H9 (cell line): Measurements from ENCODE around the gene TMEM270. TPM values are rescaled to one million over a fixed set of nuclear protein-coding genes. Genes with fewer than 3 reads are reported as not detected.

Experiments used
- DNase-seq: peaks from one replicate; pipeline ENCODE4 v3.0.0-alpha.2; 2017
- H2AFZ ChIP-seq: one replicate; pipeline ENCODE4 v1.6.1; 2013; ENCODE audit warnings: mild to moderate bottlenecking, low read length, control low read depth, moderate library complexity
- H2AK5ac ChIP-seq: 2 replicates; pipeline ENCODE4 v1.6.1; 2013; ENCODE audit warnings: low read length, control low read depth, mixed read lengths; ENCODE audit not compliant: insufficient read length
- H2BK120ac ChIP-seq: one replicate; pipeline ENCODE4 v1.6.1; 2013; ENCODE audit warnings: low read depth, mild to moderate bottlenecking, low read length, control low read depth, inconsistent platforms; ENCODE audit not compliant: poor library complexity, severe bottlenecking
- H2BK12ac ChIP-seq: 2 replicates; pipeline ENCODE4 v1.6.1; 2013; ENCODE audit warnings: low read length, control low read depth, mixed read lengths, low read depth; ENCODE audit not compliant: insufficient read length
- H2BK15ac ChIP-seq: 2 replicates; pipeline ENCODE4 v1.6.1; 2013; ENCODE audit warnings: low read depth, low read length, control low read depth
- H2BK20ac ChIP-seq: one replicate; pipeline ENCODE4 v1.6.1; 2013; ENCODE audit warnings: low read depth, mild to moderate bottlenecking, low read length, control low read depth, inconsistent platforms; ENCODE audit not compliant: poor library complexity, severe bottlenecking
- H2BK5ac ChIP-seq: 2 replicates; pipeline ENCODE4 v1.6.1; 2013; ENCODE audit warnings: low read length, control low read depth, mixed read lengths; ENCODE audit not compliant: insufficient read length
- H3K14ac ChIP-seq: 2 replicates; pipeline ENCODE4 v1.6.1; 2013; ENCODE audit warnings: low read length, control low read depth; ENCODE audit not compliant: insufficient read depth
- H3K18ac ChIP-seq: 2 replicates; pipeline ENCODE4 v1.6.1; 2013; ENCODE audit warnings: low read depth, mild to moderate bottlenecking, mixed read lengths, low read length, control low read depth; ENCODE audit not compliant: insufficient read length
- H3K23ac ChIP-seq: 2 replicates; pipeline ENCODE4 v1.6.1; 2013; ENCODE audit warnings: low read length, control low read depth, mixed read lengths, low read depth; ENCODE audit not compliant: insufficient read length
- H3K23me2 ChIP-seq: 2 replicates; pipeline ENCODE4 v1.6.1; 2013; ENCODE audit warnings: low read depth, mild to moderate bottlenecking, mixed read lengths, low read length, control low read depth; ENCODE audit not compliant: insufficient read length, poor library complexity, severe bottlenecking
- H3K27ac ChIP-seq: 2 replicates; pipeline ENCODE4 v1.5.1; 2013; ENCODE audit warnings: low read length, control low read depth, mixed read lengths, low read depth; ENCODE audit not compliant: insufficient read length
- H3K27me3 ChIP-seq: 2 replicates; pipeline ENCODE4 v1.6.1; 2013; ENCODE audit warnings: low read length, control low read depth, inconsistent platforms; ENCODE audit not compliant: insufficient read depth
- H3K4ac ChIP-seq: 2 replicates; pipeline ENCODE4 v1.6.1; 2013; ENCODE audit warnings: low read depth, mild to moderate bottlenecking, control low read depth, inconsistent platforms, low read length, moderate library complexity
- H3K4me1 ChIP-seq: 2 replicates; pipeline ENCODE4 v1.6.1; 2013; ENCODE audit warnings: low read length, control low read depth, inconsistent platforms; ENCODE audit not compliant: insufficient read depth
- H3K4me2 ChIP-seq: 2 replicates; pipeline ENCODE4 v1.6.1; 2013; ENCODE audit warnings: low read length, control low read depth, mixed read lengths; ENCODE audit not compliant: insufficient read length, insufficient read depth
- H3K56ac ChIP-seq: 2 replicates; pipeline ENCODE4 v1.6.1; 2013; ENCODE audit warnings: low read depth, mild to moderate bottlenecking, mixed read lengths, low read length, control low read depth; ENCODE audit not compliant: insufficient read length
- H3K79me1 ChIP-seq: 2 replicates; pipeline ENCODE4 v1.6.1; 2013; ENCODE audit warnings: low read depth, mild to moderate bottlenecking, moderate library complexity, low read length, control low read depth, inconsistent platforms; ENCODE audit not compliant: insufficient read depth, poor library complexity, severe bottlenecking
- H3K79me2 ChIP-seq: 2 replicates; pipeline ENCODE4 v1.6.1; 2013; ENCODE audit warnings: low read length, control low read depth, inconsistent platforms; ENCODE audit not compliant: insufficient read depth
- H3K9ac ChIP-seq: 2 replicates; pipeline ENCODE4 v1.6.1; 2013; ENCODE audit warnings: low read length, control low read depth, mixed read lengths; ENCODE audit not compliant: insufficient read length; ENCODE audit errors: extremely low read depth
- H3K9me3 ChIP-seq: one replicate; pipeline ENCODE4 v1.6.1; 2013; ENCODE audit warnings: low read depth, low read length, inconsistent platforms; ENCODE audit not compliant: control insufficient read depth
- H3T11ph ChIP-seq: one replicate; pipeline ENCODE4 v1.6.1; 2013; ENCODE audit warnings: mild to moderate bottlenecking, low read length, control low read depth, inconsistent platforms
- H4K20me1 ChIP-seq: one replicate; pipeline ENCODE4 v1.6.1; 2013; ENCODE audit not compliant: control insufficient read depth, insufficient read length, insufficient read depth
- H4K5ac ChIP-seq: 2 replicates; pipeline ENCODE4 v1.6.1; 2013; ENCODE audit warnings: low read depth, mild to moderate bottlenecking, mixed read lengths, low read length, control low read depth; ENCODE audit not compliant: insufficient read length
- H4K8ac ChIP-seq: replicated peaks from 2 replicates; pipeline ENCODE4 v1.6.1; 2013; ENCODE audit warnings: low read length, control low read depth, mixed read lengths, low read depth; ENCODE audit not compliant: insufficient read length
- H4K91ac ChIP-seq: 2 replicates; pipeline ENCODE4 v1.6.1; 2013; ENCODE audit warnings: low read depth, mild to moderate bottlenecking, moderate library complexity, mixed read lengths, low read length, control low read depth; ENCODE audit not compliant: insufficient read length
- H3K27ac Mint-ChIP-seq, 3 experiments: 2 replicates in 2 of 3; 3 replicates in 1 of 3; pipeline ENCODE4 v1.8.0; 2020 to 2021; ENCODE audit warnings: mixed read lengths in 3 of 3, mild to moderate bottlenecking in 1 of 3, moderate library complexity in 1 of 3
- H3K27me3 Mint-ChIP-seq: 2 replicates; pipeline ENCODE4 v1.8.0; 2021; ENCODE audit warnings: low read depth, mild to moderate bottlenecking, moderate library complexity, mixed read lengths
- H3K36me3 Mint-ChIP-seq, 3 experiments: 2 replicates in 2 of 3; 3 replicates in 1 of 3; pipeline ENCODE4 v1.8.0; 2020 to 2021; ENCODE audit warnings: low read depth in 3 of 3, mixed read lengths in 3 of 3; ENCODE audit not compliant: insufficient read depth in 1 of 3
- H3K4me1 Mint-ChIP-seq, 2 experiments: 2 replicates each; pipeline ENCODE4 v1.8.0; 2020; ENCODE audit warnings: mixed read lengths in 2 of 2
- H3K4me3 Mint-ChIP-seq, 2 experiments: 2 replicates in 1 of 2; 3 replicates in 1 of 2; pipeline ENCODE4 v1.8.0; 2020 to 2021; ENCODE audit warnings: mild to moderate bottlenecking in 2 of 2, mixed read lengths in 2 of 2, moderate library complexity in 1 of 2
- H3K9me3 Mint-ChIP-seq, 2 experiments: 2 replicates in 1 of 2; 3 replicates in 1 of 2; pipeline ENCODE4 v1.8.0; 2020; ENCODE audit warnings: mild to moderate bottlenecking in 2 of 2, mixed read lengths in 2 of 2, moderate library complexity in 1 of 2
- CTCF ChIP-seq: fragments of 200-600 bp; sonication (generic); conservative IDR thresholded peaks from 3 replicates; pipeline ENCODE4 v1.8.0; 2021; ENCODE audit warnings: antibody characterized with exemption, mild to moderate bottlenecking
- WGBS: extraction: QIAGEN DNeasy Blood & Tissue Kit; methylation state at CpG from one replicate; pipeline ENCODE4 v1.1.7; 2013; ENCODE audit warnings: missing lambda C conversion rate, low lambda C conversion rate, mixed read lengths; ENCODE audit not compliant: insufficient read length; ENCODE audit errors: extremely low coverage; 5-methylcytosine and 5-hydroxymethylcytosine counted together
- total RNA-seq: library from RNA; stranded (reverse); gene quantifications from 2 replicates; pipeline ENCODE4 v1.2.1, GENCODE V29; 2021

The TMEM270 gene
- total RNA-seq, 1 experiment from 2014 or later: not detected

DNA sequence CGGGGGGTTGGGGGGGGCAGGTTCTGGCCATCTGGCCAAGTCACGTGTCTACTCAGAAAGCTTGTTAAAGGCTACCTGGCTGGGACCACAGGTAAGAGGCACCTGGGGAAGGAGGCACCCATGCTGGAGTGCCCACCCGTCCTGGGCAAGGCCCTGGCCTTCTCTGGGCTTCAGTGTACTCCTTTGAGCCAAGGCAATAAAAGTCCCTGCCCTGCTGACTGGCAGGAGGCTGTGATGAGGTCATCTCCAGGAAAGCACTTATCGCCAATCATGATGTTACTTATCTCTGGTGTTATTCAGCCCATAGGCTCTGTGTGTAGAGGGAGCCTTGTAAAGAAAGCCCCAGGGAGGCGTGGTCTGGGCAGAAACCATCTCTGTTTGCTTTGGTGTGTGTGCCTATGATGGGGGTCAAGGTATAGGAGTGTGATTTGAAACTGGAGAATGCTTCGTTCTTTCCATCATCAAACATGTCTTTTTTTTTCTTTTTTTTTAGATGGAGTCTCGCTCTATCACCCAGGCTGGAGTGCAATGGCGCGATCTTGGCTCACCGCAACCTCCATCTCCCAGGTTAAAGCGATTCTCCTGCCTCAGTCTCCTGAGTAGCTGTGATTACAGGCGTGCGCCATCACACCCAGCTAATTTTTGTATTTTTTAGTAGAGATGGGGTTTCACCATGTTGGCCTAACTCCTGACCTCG is 32.7 kb upstream of the TMEM270 start:
- no peak overlapping the region for H3K9ac ChIP-seq
- H3K23ac ChIP-seq: no peak overlapping the region
- H3K36me3 Mint-ChIP-seq: peaks cover 0 to under 1% (median 0%) of the 10 kb centered on the region in 3 experiments; a peak in 1 of 7 replicates
- no peak overlapping the region for H2BK20ac ChIP-seq
- H3K18ac ChIP-seq: peak overlapping the region; percentile 80
- no peaks in the 10 kb centered on the region for H3K79me2 ChIP-seq
- no peak overlapping the region; the same call in 1 of the 2 replicates for H3K14ac ChIP-seq
- no peak overlapping the region for H3K56ac ChIP-seq
- peak overlapping the region in 1 of 2 experiments; percentile 47; a peak in 2 of 5 replicates for H3K4me3 Mint-ChIP-seq
- no peaks in the 10 kb centered on the region; a peak in 1 of 5 replicates for H3K9me3 Mint-ChIP-seq
- H2AK5ac ChIP-seq: no peak overlapping the region
- H4K20me1 ChIP-seq: no peaks in the 10 kb centered on the region
- H2AFZ ChIP-seq: no peak overlapping the region
- peak overlapping the region; percentile 12 for H3K4me2 ChIP-seq
- no peak overlapping the region for H2BK120ac ChIP-seq
- H4K5ac ChIP-seq: no peak overlapping the region
- peaks cover 64 to 70% of the 10 kb centered on the region in 2 experiments for H3K4me1 Mint-ChIP-seq
- peak overlapping the region; percentile 40 to 94 (median 65); a peak in 5 of 7 replicates for H3K27ac Mint-ChIP-seq
- H2BK5ac ChIP-seq: no peak overlapping the region
- TF ChIP-seq CTCF: no peak
- DNase-seq: no peak
- H3T11ph ChIP-seq: no peak overlapping the region
- no peak overlapping the region for H4K91ac ChIP-seq
- H3K23me2 ChIP-seq: peaks cover 9% of the 10 kb centered on the region
- H2BK15ac ChIP-seq: no peak overlapping the region
- no peak overlapping the region for H4K8ac ChIP-seq
- H3K27me3 Mint-ChIP-seq: peaks cover 21% of the 10 kb centered on the region
- H3K4ac ChIP-seq: no peak overlapping the region
- no peak overlapping the region for H2BK12ac ChIP-seq
- no CpG with 5 or more reads among the region's 14 CpGs for WGBS
- no peaks in the 10 kb centered on the region for H3K9me3 ChIP-seq
- no peaks in the 10 kb centered on the region for H3K79me1 ChIP-seq
- no peaks in the 10 kb centered on the region for H3K27me3 ChIP-seq
- peaks cover 14% of the 10 kb centered on the region; the same call in 1 of the 2 replicates for H3K4me1 ChIP-seq
- H3K27ac ChIP-seq: no peak overlapping the region
